ENCODE data around the gene FILIP1L. TPM values are rescaled to one million over a fixed set of nuclear protein-coding genes. Genes with fewer than 3 reads are reported as not detected.

Gene FILIP1L
- total RNA-seq, 1 experiment from 2014 or later = 15.5 TPM

DNA sequence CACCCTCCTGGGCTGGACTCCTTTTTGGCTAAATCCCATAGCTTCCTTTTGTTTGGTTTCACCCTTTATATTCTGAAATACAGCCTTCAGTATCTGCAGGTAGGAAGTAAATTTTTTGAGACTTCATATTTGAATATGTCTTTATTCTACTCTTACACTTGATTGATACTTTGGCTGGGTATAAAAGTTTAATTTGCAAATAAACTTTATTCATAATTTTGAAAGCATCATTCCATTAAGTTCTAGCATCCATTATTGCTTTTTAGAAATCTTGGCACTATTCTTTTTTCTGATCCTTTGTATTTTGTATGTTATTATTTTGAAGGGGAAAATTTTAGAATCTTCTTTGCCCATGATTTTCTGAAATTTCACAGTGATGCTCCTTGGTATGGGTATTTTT is 41.3 kb upstream of the FILIP1L start:
- H3K4me1 Mint-ChIP-seq (ENCODE audit: low read depth, unreplicated experiment) = no peaks in the 10 kb centered on the region
- no peak overlapping the region for H3K27ac Mint-ChIP-seq (ENCODE audit: unreplicated experiment)
- no peak overlapping the region for H3K4me3 ChIP-seq (ENCODE audit: low read depth, low read length)
- no peaks in the 10 kb centered on the region for H3K27me3 Mint-ChIP-seq (ENCODE audit: insufficient read depth, unreplicated experiment)
- POLR2A ChIA-PET = interaction anchor here (0.6 kb wide), 2 partner anchors 10 to 43 kb away, joined by 5 read pairs; no protein-coding TSS in a partner anchor
- TF ChIP-seq, protein P1, sequence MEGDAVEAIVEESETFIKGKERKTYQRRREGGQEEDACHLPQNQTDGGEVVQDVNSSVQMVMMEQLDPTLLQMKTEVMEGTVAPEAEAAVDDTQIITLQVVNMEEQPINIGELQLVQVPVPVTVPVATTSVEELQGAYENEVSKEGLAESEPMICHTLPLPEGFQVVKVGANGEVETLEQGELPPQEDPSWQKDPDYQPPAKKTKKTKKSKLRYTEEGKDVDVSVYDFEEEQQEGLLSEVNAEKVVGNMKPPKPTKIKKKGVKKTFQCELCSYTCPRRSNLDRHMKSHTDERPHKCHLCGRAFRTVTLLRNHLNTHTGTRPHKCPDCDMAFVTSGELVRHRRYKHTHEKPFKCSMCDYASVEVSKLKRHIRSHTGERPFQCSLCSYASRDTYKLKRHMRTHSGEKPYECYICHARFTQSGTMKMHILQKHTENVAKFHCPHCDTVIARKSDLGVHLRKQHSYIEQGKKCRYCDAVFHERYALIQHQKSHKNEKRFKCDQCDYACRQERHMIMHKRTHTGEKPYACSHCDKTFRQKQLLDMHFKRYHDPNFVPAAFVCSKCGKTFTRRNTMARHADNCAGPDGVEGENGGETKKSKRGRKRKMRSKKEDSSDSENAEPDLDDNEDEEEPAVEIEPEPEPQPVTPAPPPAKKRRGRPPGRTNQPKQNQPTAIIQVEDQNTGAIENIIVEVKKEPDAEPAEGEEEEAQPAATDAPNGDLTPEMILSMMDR (IDR thresholded peaks at IDR 0.05; ENCODE audit: insufficient read depth in 1 of 2, low read depth in 1 of 2, low read length in 1 of 2, severe bottlenecking in 1 of 2, unreplicated experiment in 1 of 2) = no peak
- CTCF ChIA-PET = no interaction called here
- peaks cover 29% of the 10 kb centered on the region for H3K9me3 Mint-ChIP-seq (ENCODE audit: unreplicated experiment)
- intact Hi-C loops (cut with micrococcal nuclease; ENCODE audit: unreplicated experiment) = no loop called here
- H3K4me3 Mint-ChIP-seq (ENCODE audit: unreplicated experiment) = no peak overlapping the region
- no peaks in the 10 kb centered on the region for H3K27me3 ChIP-seq (replicated peaks; ENCODE audit: control insufficient read depth, insufficient read depth, low read length)
- DNase-seq = no peak
- no TSS peak for BruUV-seq (replicated peaks)
- no peaks in the 10 kb centered on the region for H3K4me1 ChIP-seq
- no peaks in the 10 kb centered on the region for H3K36me3 ChIP-seq (ENCODE audit: control insufficient read depth, insufficient read depth, low read length)
- peaks cover 20% of the 10 kb centered on the region for H3K36me3 Mint-ChIP-seq (ENCODE audit: insufficient read depth, unreplicated experiment)
- peaks cover 21% of the 10 kb centered on the region for H3K9me3 ChIP-seq

DNA sequence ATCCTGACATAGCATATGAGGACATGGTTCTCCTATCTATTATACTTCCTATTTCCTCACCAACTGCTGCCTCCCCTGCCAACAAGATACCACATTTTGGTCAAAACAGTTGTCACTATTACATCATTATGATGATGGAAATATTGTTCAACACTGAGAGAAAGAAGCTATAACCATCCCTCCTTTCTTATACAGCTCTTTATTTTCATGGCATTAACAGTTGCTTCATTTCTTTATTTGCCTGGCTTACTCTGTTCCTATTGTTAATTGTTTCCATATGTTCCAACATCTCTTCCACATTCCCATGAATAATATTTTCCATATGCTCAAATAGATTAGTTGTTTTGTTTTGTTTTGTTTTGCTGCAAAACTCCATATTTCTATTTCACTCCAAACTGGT is 40.8 kb upstream of the FILIP1L start:
- intact Hi-C loops (cut with micrococcal nuclease; ENCODE audit: unreplicated experiment) = no loop called here
- H3K4me3 ChIP-seq (ENCODE audit: low read depth, low read length) = no peak overlapping the region

DNA sequence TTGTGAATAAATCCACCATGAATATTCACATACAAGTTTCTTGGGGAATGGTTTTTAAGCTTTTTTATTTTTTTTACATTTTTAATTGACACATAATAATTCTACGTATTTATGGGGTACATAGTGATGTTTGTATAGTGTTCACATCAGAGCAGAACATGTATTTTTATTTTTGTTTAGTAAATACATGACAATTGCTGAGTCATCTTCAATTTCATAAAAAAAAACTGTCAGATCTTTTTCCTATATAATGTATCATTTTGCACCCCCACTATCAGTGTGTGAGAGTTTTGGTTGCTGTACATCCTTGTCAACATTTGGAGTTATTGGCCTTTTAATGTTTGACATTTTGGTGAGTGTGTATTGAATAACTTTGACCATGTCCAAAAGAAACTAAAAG is 39.9 kb upstream of the FILIP1L start:
- POLR2A ChIA-PET = no interaction called here
- Mint-ChIP-seq H3K4me1 (ENCODE audit: low read depth, unreplicated experiment) (no peaks in the 10 kb centered on the region), H3K4me3 (ENCODE audit: unreplicated experiment) (no peak overlapping the region), H3K27ac (ENCODE audit: unreplicated experiment) (no peak overlapping the region), H3K9me3 (ENCODE audit: unreplicated experiment) (peaks cover 29% of the 10 kb centered on the region), H3K27me3 (ENCODE audit: insufficient read depth, unreplicated experiment) (no peaks in the 10 kb centered on the region), H3K36me3 (ENCODE audit: insufficient read depth, unreplicated experiment) (peaks cover 20% of the 10 kb centered on the region)
- H3K27me3 ChIP-seq (replicated peaks; ENCODE audit: control insufficient read depth, insufficient read depth, low read length) = no peaks in the 10 kb centered on the region
- DNase-seq = no peak
- CTCF ChIA-PET = no interaction called here
- TF ChIP-seq, protein P1 (IDR thresholded peaks at IDR 0.05; ENCODE audit: insufficient read depth in 1 of 2, low read depth in 1 of 2, low read length in 1 of 2, severe bottlenecking in 1 of 2, unreplicated experiment in 1 of 2) = no peak
- intact Hi-C loops (cut with micrococcal nuclease; ENCODE audit: unreplicated experiment) = no loop called here
- no peaks in the 10 kb centered on the region for H3K36me3 ChIP-seq (ENCODE audit: control insufficient read depth, insufficient read depth, low read length)
- no peaks in the 10 kb centered on the region for H3K4me1 ChIP-seq
- H3K4me3 ChIP-seq (ENCODE audit: low read depth, low read length) = no peak overlapping the region
- BruUV-seq (replicated peaks) = no TSS peak
- H3K9me3 ChIP-seq = peaks cover 21% of the 10 kb centered on the region

More for the DNA sequence above, 40.8 kb upstream of the FILIP1L start:
- H3K27me3 ChIP-seq (replicated peaks; ENCODE audit: control insufficient read depth, insufficient read depth, low read length) = no peaks in the 10 kb centered on the region
- Mint-ChIP-seq H3K4me3 (ENCODE audit: unreplicated experiment) (no peak overlapping the region), H3K27ac (ENCODE audit: unreplicated experiment) (no peak overlapping the region), H3K9me3 (ENCODE audit: unreplicated experiment) (peaks cover 29% of the 10 kb centered on the region), H3K36me3 (ENCODE audit: insufficient read depth, unreplicated experiment) (peaks cover 20% of the 10 kb centered on the region), H3K27me3 (ENCODE audit: insufficient read depth, unreplicated experiment) (no peaks in the 10 kb centered on the region), H3K4me1 (ENCODE audit: low read depth, unreplicated experiment) (no peaks in the 10 kb centered on the region)
- TF ChIP-seq, protein P1 (IDR thresholded peaks at IDR 0.05; ENCODE audit: insufficient read depth in 1 of 2, low read depth in 1 of 2, low read length in 1 of 2, severe bottlenecking in 1 of 2, unreplicated experiment in 1 of 2) = no peak
- H3K4me1 ChIP-seq = no peaks in the 10 kb centered on the region
- H3K36me3 ChIP-seq (ENCODE audit: control insufficient read depth, insufficient read depth, low read length) = no peaks in the 10 kb centered on the region
- no peak for DNase-seq
- H3K9me3 ChIP-seq = peaks cover 21% of the 10 kb centered on the region
- BruUV-seq (replicated peaks) = no TSS peak
- CTCF ChIA-PET = no interaction called here
- POLR2A ChIA-PET = no interaction called here
